GM21825 (cell line): ENCODE measurements around the gene MYO7B.
A peak's percentile ranks its signal among the peaks of the same experiment; 100 is the strongest.

Source experiments
- ATAC-seq: cut with Tn5 transposase; IDR thresholded peaks from one replicate; pipeline ENCODE4 v1.9.1; 2021; ENCODE audit warnings: mild to moderate bottlenecking, moderate library complexity; ENCODE audit not compliant: unreplicated experiment

Gene MYO7B

GRCh38 chr2:127535422-127535901 is at the start of gene MYO7B:
TSS of gene MYO7B (plus strand) at chr2:127535683. CDS start at chr2:127559723, 24,040 bp downstream.
- ATAC-seq = no peak

GRCh38 chr2:127485694-127486071 is 49.8 kb upstream of the MYO7B start:
- ATAC-seq = no peak

- no peak for ATAC-seq
These were observed 49.0 kb upstream of the MYO7B start for GRCh38 chr2:127486247-127487058.

- ATAC-seq = no peak
These were observed 45.2 kb upstream of the MYO7B start for GRCh38 chr2:127490283-127490682.

GRCh38 chr2:127498386-127498785 is 37.1 kb upstream of the MYO7B start:
- no peak for ATAC-seq

- ATAC-seq = no peak
These were observed 32.0 kb upstream of the MYO7B start for GRCh38 chr2:127503491-127503890.

- ATAC-seq = no peak
These were observed 30.7 kb upstream of the MYO7B start for GRCh38 chr2:127504552-127505430.

- ATAC-seq = no peak
These were observed 29.0 kb upstream of the MYO7B start for GRCh38 chr2:127506510-127506909.

GRCh38 chr2:127508023-127508630 is 27.4 kb upstream of the MYO7B start:
- no peak for ATAC-seq

- ATAC-seq = peak; percentile 40
These were observed 26.9 kb upstream of the MYO7B start for GRCh38 chr2:127508631-127509034.

GRCh38 chr2:127510073-127510472 is 25.4 kb upstream of the MYO7B start:
- no peak for ATAC-seq

GRCh38 chr2:127511090-127511695 is 24.3 kb upstream of the MYO7B start:
- ATAC-seq = no peak

GRCh38 chr2:127511917-127512316 is 23.6 kb upstream of the MYO7B start:
- no peak for ATAC-seq

GRCh38 chr2:127512362-127512761 is 23.1 kb upstream of the MYO7B start:
- ATAC-seq = no peak

- ATAC-seq = no peak
These were observed 21.4 kb upstream of the MYO7B start for GRCh38 chr2:127514076-127514475.

- no peak for ATAC-seq
These were observed 21.0 kb upstream of the MYO7B start for GRCh38 chr2:127514485-127514884.

GRCh38 chr2:127515383-127515915 is 20.0 kb upstream of the MYO7B start:
- ATAC-seq = no peak

GRCh38 chr2:127516041-127516762 is 19.3 kb upstream of the MYO7B start:
- no peak for ATAC-seq

- no peak for ATAC-seq
These were observed 18.0 kb upstream of the MYO7B start for GRCh38 chr2:127517465-127517864.

- ATAC-seq = no peak
These were observed 15.1 kb upstream of the MYO7B start for GRCh38 chr2:127520424-127520823.
